GM18511 (cell line): Measurements from ENCODE around the gene CCL23.
"Not testable (repeated sequence)": the region's sequence is repeated elsewhere in the genome, so short reads cannot be mapped to it uniquely, and the experiment has no call there.

ENCODE experiments used
- ATAC-seq: cut with Tn5 transposase; IDR thresholded peaks from one replicate; pipeline ENCODE4 v1.9.1; 2021; ENCODE audit warnings: mild to moderate bottlenecking, moderate library complexity; ENCODE audit not compliant: unreplicated experiment

The CCL23 gene, protein sequence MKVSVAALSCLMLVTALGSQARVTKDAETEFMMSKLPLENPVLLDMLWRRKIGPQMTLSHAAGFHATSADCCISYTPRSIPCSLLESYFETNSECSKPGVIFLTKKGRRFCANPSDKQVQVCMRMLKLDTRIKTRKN

DNA sequence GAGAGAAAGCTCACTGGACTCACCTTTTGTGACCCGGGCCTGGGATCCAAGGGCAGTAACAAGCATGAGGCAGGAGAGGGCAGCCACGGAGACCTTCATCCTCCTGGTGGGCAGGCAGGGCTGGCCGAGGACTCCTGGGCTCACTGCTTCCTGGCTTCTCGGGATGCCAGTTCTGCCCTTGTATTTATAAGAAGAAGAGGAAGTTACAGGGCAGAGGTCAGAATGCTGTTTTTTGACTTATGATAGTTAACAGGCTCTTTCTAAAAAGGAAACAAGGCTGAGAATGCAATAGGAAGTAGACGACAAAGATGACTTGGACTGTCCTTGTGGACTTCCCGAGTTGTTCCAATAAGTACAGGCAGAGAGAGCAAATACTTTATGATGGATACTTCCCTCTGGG is at the start of gene CCL23:
Gene CCL23 (minus strand): TSS at position 174 of the 400 bp plus-strand sequence. CDS start 75 bp downstream, at position 99.
- no peak for ATAC-seq

DNA sequence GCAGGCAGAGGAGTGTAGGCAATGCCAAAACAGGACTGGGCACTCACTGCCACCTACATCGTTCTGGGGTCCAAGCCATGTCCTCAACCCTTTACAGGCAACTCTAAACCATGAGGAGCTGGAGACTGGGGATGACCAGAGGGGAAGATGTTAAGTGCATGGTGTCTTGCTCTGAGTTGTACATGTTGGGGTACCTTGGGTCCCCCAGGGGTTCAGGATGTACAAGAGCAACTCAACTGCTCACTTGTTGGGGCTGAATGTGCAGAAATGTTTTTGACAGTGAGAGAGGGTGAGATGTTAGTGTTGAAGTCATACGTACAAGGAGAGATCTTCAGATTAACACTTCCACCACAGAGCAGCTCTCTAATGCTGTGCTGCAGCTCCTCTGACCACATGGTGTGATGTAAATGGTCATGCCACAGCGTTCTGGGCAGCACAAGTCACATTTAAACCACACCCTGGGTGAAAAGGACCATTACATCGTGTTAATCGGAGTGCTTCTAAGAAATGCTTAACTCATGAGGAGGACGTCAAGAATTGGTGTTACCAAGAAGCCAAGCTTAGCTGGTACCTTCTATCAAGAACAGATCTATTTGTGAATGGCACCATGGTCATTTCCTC is 48.7 kb upstream of the CCL23 start:
- no peak for ATAC-seq

DNA sequence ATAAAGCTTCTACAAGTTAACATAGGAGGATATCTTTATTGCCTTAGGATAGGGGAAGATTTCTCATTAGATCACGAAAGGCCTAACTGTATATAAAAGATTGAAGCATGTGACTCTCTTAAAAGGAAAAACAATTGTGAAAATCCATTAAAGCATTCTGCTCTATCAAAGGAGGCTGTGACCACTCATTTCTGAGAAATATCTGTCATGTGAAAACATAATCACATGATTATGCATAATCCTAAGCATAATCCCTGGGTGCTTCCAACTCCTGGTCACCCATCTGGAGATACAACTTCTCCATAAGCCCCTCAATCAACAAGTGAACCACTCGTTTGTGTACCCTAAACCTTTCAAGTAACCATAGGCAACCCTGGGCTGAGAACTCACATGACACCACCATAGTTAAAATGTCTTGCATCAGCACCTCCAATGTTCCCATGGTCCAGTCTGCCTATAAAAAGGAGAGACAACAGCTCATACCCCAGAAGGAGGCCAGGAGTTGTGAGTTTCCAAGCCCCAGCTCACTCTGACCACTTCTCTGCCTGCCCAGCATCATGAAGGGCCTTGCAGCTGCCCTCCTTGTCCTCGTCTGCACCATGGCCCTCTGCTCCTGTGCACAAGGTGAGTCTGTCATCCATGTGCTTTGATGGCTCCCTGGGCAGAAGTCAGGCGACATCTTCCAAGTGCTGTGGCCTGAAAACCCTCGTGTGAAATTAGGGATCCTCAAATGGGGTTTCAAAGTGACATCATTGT is 46.2 kb upstream of the CCL23 start, which contains the start of gene CCL18:
Gene CCL18 (plus strand): TSS at position 487 of the 756 bp plus-strand sequence. CDS start 71 bp downstream, at position 558.
- ATAC-seq: no peak

DNA sequence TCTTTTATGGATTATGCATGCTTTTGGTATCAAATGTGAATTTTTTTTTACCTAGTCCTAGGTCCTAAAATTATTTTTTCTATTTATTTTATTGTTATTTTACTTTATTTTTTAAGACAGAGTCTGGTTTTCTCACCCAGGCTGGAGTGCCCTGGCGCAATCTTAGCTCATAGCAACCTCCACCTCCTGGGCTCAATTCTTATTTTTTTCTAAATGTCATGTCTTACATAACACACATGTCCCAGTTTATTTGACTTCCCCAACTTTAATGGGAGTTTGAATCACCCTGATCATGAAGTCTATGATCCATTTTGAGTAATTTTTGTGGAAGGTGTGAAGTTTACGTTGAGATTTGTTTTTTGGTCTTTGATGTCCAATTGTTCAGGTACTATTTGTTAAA is 43.0 kb upstream of the CCL23 start:
- ATAC-seq: no peak

DNA sequence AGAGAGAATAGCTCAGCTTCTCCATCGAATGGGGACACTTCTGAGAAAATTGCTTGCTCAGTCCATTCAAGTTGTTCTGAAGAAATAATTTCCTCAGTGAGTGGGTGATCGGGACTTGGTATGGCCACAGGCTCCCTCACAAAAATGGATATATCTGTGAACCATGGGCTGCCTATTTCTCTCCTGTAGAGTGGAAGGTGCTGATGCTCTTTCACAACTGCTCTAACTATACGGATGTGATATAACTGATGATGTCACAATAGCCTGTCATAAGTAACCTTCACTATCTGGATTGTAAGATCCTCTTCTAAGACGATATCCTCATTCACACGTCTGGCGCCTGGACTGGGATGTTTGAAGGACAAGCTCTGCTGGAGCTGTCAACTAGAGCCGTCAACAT is 41.6 kb upstream of the CCL23 start:
- no peak for ATAC-seq

DNA sequence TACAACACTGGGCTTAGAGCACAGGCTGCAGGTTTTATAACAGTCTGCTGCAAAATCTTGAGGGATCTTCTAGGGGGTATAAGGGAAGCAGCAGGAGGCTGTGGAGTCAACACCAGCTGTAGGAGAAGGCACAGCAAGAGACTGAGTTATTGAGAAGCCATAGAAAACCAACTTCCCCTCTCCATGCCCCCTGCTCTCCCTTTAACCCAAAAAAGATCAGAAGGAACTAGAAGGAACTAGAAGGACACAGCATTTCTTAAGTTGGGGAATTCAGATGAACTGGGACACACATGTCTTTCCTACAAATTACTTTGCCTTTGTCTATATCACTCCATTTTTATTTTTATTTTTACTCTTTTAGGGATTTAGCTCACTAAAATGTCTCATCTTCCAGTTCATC is 40.1 kb upstream of the CCL23 start:
- no peak for ATAC-seq

DNA sequence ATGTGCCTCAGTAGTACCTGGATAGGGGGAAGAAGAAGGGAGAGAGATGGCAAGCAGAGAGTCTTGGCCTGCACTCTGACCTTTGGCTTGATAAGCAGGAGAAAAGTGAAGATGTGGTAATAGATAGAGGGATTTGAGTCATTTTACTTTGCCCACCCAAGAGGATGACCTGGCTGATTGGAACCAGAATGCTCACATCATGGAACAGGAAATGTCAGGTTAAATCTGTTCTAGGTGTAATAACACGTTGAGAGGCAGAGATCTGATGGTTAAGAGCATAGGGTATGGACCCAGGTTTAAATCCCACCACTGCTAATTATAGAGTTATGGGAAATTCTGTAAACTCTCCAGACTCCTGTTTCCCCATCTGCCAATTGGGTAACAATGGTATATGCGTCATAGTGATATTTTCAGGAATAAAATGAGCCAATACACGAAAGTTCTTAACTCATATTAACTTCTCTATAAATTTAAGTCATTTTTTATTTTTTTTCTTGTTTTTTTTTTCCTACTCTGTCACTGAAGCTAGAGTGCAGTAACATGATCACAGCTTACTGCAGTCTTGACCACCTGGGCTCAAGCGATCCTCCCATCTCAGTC is 38.2 kb upstream of the CCL23 start:
- ATAC-seq: no peak

DNA sequence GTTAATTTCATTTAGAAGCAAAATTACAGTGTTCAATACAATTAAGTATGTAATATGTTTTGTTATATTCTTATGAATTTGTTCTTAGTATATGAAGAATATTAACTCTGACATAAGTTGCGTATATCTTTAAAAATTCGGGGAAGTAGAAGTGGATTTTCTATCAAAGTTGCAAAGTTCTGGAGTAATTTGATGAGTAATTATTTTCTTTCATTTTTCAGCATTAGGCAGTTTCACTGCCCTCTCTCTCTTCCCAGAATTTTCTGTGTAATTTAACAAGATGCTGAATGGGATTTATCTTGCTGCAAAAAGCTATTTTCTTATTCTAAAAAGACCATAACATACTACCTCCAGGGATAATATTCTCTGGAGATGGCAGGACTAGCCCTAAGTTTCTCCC is 37.4 kb upstream of the CCL23 start:
- no peak for ATAC-seq

DNA sequence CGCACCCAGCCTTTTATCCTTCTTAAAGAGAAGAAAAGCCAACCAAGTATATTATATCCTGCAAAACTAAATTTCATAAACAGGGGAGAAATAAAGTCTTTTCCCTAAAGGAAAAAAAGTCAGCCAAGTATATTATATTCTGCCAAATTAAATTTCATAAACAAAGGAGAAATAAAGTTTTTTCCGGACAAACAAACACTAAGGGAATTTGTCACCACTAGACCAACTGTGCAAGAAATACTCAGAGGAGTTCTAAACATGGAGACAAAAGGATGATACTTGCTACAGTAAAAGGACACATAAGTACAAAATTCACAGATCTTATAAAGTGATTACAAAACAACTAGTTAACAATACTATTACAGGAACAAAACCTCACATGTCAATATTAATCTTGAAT is 31.9 kb upstream of the CCL23 start:
- no peak for ATAC-seq

DNA sequence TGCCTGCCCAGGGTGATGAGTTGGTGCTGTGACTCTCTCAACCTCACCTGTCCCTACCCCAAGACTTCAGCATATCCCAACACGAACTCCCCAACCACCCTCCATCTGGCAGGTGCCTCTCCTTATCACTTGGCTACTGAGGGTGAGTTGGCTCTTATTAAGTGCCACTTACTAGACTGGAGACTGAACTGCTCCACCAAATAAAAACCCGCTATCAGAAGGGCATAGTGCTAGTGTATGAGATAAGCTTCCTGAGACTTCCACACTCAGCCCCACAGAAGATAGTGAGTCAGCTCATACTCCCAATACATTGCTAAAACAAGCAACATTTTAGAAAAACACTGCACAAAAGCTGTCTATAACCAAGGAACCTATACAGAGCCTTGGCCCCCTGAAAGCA is 30.3 kb upstream of the CCL23 start:
- ATAC-seq: no peak

DNA sequence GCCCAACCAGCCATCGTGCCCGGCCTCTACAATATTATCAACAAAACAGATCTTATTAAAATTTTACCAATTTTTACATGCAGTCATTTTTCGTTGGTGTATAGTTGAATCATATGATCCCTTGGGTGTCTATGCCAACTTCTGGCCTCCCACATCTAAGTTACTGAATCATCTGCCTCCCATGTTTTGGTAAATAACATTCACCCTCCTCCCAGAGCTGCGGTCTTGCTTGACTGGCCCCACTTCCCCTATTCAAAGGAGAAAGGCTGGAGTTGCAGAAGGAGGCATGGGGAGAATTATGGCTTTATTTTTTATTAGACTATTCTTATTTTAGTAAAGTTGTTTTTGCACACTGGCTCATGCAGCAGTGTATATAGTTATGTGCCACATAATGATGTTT is 18.5 kb upstream of the CCL23 start:
- ATAC-seq: no peak

DNA sequence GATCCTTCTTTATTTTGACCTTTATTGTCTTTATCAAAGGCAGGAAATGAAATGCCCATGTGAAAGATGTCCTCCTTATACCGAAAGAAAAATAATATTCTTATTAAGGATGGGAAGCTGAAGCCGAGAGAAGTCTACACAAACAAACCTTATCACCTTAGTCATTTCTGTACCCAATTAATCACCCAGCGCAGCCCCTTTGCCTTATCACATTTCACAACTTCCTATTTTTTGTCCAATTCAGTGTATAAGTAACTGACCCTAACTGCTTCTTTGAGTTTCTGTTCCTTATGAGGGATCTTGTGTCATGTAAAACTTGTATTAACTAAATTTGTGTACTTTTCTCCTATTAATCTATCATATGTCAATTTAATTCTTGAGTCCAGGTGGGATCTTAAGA is 16.4 kb upstream of the CCL23 start:
- no peak for ATAC-seq

DNA sequence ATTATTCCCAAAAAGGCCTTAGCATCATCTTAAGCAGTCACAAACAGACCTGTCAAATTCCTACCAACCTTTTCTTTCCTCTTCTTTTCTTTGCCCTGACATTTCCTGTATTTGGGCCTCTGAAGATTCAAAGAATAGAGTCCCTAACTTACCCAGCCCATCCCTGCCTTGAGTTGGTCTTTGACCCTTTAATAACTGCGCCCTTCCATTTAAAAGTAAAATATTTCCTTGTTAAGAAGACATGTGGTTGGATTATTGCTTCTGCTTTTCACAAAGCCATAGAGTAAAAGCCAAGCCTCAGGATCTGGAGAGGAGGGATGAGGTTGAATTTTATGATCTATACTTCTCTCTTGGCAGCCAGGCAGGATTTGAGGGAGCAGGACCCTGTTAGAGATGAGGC is 13.2 kb upstream of the CCL23 start:
- ATAC-seq: no peak

DNA sequence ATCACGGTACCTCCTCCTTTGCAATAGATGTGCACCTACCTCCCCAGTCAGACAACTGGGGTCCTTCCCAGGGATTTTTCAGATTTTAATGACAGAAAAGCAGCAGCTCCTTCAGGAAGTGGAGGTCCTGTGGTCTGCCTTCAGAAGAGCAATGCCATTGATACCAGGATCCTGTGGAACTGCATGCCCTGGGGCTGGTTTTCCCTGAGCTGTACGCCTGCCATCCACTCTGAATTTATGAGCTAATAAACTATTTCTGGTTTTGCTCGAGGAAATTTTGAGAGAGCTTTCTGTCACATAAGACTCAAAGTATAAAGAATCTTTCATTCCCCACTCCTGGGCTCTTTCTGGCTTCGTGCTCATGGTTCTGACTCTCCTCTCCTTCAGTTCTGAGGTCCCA is 10.0 kb upstream of the CCL23 start:
- no peak for ATAC-seq

DNA sequence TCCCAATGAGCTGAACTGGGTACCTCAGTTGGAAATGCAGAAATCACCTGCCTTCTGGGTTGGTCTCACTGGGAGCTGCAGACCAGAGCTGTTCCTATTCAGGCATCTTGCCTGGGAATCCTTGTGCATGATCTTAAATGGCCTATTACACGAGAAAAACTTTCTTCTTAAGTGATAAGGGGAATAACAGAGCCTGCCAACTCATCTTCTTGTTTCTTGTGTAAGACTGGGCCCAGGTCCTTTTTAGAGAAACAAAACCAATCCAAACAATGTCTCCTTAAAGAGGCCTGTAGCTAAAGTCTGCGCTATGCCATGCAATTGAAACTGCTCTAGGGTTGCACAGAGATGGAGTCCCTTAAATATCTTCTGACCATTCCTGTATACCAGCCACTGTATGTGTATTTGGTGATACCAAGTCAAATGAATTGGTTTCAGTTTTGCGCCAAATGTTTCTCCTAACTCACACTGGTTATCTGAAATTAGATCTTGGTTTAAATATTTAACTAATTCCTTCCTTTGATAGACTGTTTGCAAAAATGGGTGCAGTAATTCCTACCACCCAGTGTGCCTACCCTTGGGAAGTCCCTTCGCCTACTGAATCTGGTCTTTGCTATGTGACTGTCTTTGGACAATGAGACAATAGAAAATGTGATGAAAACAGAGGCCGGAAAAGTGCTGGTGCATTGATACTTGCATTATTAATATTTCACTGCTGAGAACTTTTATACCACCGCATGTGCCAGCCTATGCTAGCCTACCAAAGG is 6.5 kb upstream of the CCL23 start:
- no peak for ATAC-seq

DNA sequence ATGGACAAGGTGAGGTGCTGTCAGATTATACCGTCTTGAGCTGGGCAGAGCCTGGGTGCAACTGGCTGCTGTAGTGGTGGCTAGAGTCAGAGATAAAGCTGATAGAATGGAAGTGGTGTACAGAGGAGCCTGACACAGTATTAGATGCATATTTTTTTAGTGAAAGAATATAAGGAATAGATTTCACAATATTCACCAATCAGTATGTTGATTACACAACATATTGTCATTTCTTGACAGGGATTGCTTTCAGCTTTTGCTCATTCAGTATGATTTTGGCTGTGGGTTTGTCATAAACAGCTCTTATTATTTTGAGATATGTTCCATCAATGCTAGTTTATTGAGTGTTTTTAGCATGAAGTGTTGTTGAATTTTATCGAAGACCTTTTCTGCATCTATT is 1.7 kb upstream of the CCL23 start:
- ATAC-seq: no peak

DNA sequence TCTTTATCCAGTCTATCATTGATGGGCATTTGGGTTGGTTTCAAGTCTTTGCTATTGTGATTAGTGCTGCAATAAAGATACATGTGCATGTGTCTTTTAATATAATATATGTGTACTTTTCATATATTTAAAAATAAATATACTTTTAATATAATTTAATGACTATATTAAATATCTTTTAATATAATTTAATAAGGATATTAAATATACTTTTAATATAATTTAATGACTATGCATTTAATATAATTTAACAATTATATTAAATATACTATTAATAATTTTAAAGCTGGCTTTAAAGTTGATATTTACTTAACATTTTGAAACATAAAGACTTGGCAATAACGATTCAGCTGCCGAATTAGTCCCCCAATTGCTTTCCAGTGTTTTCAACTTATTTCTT is 1.2 kb downstream of the CCL23 start:
- ATAC-seq: no peak

DNA sequence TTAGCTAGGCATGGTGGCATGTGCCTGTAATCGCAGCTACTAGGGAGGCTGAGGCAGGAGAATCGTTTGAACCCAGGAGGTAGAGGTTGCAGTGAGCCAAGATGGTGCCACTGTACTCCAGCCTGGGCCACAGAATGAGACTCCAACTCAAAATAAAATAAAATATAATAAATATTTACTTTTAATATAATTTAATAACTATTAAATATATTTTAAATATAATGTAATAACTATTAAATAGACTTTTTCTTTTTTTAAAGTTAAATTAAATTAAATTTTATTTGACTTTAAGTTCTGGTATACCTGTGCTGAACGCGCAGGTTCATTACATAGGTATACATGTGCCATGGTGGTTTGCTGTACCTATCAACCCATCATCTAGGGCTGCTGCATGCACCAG is 1.9 kb downstream of the CCL23 start:
- not testable (repeated sequence) for ATAC-seq

DNA sequence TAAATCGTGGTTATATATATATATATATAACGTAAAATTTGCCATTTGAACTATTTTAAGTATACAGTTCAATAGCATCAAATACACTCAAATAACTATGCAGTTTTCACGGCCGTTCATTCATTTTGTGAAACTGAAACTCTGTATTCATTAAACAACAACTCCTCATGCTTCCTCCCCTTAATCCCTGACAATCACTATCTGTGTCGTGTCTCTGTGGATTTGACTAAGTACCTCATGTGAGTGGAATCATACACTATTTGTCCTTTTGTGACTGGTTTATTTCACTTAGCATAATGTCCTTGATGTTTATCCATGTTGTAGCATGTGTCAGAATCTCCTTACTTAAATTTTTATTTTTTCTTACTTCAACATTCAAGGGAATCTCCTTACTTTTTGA is 2.8 kb downstream of the CCL23 start:
- no peak for ATAC-seq

DNA sequence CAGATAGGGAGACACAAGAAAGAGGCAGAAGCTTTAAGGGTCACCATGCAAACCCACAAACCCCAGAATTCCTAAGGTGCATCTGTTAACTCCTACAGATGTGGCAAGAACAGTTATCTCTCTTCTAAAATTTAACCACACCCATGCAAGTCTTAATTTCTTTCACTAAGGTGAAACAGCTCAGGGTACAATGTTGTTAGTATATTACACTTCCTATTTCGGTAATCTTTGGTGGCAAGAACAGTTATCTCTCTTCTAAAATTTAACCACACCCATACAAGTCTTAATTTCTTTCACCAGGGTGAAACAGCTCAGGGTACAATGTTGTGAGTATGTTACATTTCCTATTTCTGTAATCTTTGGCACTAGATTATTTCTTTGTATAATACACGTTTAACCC is 6.6 kb downstream of the CCL23 start:
- ATAC-seq: no peak

DNA sequence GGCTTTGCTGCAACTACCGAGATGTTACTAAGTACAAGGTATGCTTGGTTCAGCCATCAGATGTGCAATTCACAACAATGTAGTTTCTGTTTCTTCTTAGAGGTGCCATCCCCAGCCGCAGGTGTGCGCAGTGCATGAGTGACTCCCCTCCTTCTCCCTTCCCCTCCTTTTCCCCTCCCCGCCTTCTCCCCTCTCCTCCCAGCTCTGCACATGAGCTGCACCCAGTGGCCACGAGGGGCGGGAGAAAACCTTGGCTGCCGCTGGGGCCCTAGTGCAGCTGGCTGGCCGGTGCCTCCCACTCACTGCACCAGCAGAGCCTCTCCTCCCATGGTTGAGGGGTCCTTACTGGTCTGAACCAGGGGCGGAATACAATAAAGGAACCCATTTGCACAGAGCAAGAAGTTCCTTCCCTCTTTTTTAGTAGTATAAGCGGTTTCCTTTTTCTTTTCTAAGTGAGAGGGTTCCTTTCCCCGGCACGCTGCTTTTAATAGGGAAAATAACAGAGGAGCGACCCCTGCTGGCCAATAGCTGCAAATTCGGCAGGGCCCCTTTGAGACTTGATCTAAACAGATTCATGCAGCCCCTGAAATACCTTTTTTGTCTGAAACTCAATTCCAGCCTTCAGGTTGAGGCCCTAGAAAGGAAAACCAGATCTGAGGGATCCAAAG is 8.6 kb downstream of the CCL23 start:
- ATAC-seq: no peak
